ENCODE results near the gene STARD9. TPM values are rescaled to one million over a fixed set of nuclear protein-coding genes. Genes with fewer than 3 reads are reported as not detected.

STARD9 gene
- total and polyA plus RNA-seq, 2 of the 13 experiments (the other 11 are each of a cell fraction or from before 2014, with no cell fraction given), result 5.3 to 7.5 TPM

DNA sequence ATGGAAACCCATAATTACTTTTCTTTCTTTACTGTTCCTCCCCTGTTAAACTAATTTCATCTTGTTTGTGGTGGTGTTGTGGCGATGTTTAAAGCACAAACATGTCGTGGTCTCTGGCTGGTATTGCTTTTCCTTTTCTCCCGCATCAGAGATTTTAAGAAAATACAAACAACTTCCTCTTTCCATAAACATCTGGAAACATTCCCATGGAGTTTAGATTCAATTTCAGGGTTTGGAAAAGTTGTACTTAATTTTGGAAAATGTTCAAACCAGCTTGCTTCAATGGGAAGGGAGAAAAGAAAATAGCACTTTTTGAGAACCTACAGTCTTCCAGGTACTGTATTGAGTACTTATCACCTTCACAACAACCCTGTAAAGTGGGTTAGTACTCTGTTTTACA lies 30.4 kb downstream of the STARD9 start (continued):
- no peak for TF ChIP-seq ZNF777 (CRISPR knock-in tag; IDR thresholded peaks at IDR 0.05)

DNA sequence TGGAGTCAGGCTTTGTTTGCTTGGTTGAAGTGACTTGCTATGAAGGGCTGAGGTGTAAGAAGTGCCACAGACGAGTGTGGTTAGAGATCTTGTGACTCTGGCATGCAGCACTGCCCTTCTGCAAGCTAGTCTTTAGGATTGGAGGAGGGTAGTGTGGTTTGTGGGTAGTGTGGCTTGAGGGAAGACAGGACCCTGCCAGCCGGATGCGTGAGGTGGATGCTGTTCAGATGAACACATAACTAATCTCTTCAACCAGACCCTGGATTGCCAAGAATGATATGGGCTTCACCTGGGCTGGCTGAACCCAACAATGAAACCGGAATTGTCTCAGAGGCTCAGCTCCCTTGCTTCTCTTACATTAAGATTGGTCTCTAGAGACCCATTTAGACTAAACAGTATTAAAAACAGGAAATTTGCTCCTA lies 32.7 kb downstream of the STARD9 start:
- BruUV-seq (replicated peaks), result no TSS peak
- CTCF ChIA-PET (ENCODE audit: low intra/inter-chr PET ratio, low total read pairs), result no interaction called here

More for the DNA sequence above, 32.7 kb downstream of the STARD9 start:
- POLR2A ChIA-PET, result no interaction called here
- H3K4me3 ChIP-seq (replicated peaks in 1 of 3; ENCODE audit: insufficient read depth in 1 of 3, low read depth in 2 of 3, low read length in 3 of 3), result no peak overlapping the region
- no peaks in the 10 kb centered on the region for H4K20me1 ChIP-seq (ENCODE audit: insufficient read depth, low read length)
- H3K9me3 ChIP-seq (ENCODE audit: low read length), result no peaks in the 10 kb centered on the region
- H3K79me2 ChIP-seq (ENCODE audit: insufficient read depth, low read length), result no peaks in the 10 kb centered on the region
- DNase-seq (ENCODE audit: low spot score), result no peak
- TF ChIP-seq BRD4 (CRISPR knock-in tag; IDR thresholded peaks at IDR 0.05), result no peak
- TF ChIP-seq FOSL2 (CRISPR knock-in tag; IDR thresholded peaks at IDR 0.05), result no peak
- no peak for TF ChIP-seq ZNF335 (CRISPR knock-in tag; IDR thresholded peaks at IDR 0.05)
- no peak for TF ChIP-seq ZNF224 (CRISPR knock-in tag; IDR thresholded peaks at IDR 0.05)
- no peak for TF ChIP-seq MTA1 (CRISPR knock-in tag; IDR thresholded peaks at IDR 0.05; ENCODE audit: borderline replicate concordance)
- TF ChIP-seq NR2F2 (IDR thresholded peaks at IDR 0.05; ENCODE audit: borderline replicate concordance, low read depth), result no peak
- no peak for TF ChIP-seq YEATS2 (CRISPR knock-in tag; IDR thresholded peaks at IDR 0.05; ENCODE audit: borderline replicate concordance)
- TF ChIP-seq IRF2 (CRISPR knock-in tag; IDR thresholded peaks at IDR 0.05), result no peak
- TF ChIP-seq ZSCAN22 (CRISPR knock-in tag; IDR thresholded peaks at IDR 0.05), result no peak
- TF ChIP-seq, protein P1, sequence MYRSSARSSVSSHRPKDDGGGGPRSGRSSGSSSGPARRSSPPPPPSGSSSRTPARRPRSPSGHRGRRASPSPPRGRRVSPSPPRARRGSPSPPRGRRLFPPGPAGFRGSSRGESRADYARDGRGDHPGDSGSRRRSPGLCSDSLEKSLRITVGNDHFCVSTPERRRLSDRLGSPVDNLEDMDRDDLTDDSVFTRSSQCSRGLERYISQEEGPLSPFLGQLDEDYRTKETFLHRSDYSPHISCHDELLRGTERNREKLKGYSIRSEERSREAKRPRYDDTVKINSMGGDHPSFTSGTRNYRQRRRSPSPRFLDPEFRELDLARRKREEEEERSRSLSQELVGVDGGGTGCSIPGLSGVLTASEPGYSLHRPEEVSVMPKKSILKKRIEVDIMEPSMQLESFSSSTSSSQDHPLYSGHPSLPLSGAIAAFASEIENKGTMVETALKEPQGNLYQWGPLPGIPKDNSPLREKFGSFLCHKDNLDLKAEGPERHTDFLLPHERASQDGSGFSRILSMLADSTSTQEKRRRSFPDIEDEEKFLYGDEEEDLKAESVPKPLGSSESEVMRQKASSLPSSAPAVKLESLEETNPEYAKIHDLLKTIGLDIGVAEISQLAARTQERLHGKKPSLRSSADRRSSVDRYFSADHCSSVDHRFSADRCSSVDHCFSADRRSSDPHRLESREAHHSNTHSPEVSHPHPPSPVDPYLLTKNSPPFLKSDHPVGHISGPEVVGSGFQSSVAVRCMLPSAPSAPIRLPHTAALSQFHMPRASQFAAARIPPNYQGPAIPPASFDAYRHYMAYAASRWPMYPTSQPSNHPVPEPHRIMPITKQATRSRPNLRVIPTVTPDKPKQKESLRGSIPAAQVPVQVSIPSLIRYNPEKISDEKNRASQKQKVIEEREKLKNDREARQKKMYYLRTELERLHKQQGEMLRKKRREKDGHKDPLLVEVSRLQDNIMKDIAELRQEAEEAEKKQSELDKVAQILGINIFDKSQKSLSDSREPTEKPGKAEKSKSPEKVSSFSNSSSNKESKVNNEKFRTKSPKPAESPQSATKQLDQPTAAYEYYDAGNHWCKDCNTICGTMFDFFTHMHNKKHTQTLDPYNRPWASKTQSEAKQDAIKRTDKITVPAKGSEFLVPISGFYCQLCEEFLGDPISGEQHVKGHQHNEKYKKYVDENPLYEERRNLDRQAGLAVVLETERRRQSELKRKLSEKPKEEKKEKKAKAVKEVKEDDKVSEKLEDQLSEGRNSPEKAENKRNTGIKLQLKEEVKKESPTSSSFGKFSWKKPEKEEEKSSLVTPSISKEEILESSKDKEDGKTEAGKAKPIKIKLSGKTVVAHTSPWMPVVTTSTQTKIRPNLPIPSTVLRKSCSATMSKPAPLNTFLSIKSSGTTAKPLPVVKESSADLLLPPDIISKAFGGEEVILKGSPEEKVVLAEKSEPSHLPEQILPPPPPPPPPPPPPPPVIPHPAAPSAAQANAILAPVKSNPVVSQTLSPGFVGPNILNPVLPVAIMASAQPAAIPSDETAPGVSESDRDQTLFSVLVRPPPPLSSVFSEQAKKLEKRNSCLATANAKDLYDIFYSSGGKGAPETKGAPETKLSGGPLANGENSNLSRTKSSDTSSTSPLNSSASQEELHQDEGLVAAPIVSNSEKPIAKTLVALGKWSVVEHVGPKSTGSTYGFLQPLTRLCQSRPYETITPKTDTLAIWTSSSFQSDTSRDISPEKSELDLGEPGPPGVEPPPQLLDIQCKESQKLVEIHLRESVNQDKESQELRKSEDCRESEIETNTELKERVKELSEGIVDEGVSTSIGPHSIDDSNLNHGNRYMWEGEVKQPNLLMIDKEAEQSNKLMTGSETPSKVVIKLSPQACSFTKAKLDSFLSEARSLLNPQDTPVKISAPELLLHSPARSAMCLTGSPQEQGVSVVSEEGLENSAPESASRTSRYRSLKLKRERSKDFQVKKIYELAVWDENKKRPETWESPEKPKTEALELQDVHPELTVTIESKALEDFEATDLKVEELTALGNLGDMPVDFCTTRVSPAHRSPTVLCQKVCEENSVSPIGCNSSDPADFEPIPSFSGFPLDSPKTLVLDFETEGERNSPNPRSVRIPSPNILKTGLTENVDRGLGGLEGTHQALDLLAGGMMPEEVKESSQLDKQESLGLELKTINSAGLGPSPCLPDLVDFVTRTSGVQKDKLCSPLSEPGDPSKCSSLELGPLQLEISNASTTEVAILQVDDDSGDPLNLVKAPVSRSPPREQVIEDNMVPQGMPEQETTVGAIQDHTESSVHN (CRISPR knock-in tag; IDR thresholded peaks at IDR 0.05), result no peak
- no peak for TF ChIP-seq ZEB1 (IDR thresholded peaks at IDR 0.05; ENCODE audit: insufficient replicate concordance, low read depth)
- no peak for TF ChIP-seq ATF6 (CRISPR knock-in tag; conservative IDR thresholded peaks at IDR 0.05)
- no peak for TF ChIP-seq KLF15 (CRISPR knock-in tag; IDR thresholded peaks at IDR 0.05; ENCODE audit: borderline replicate concordance)
- no peak for TF ChIP-seq REPIN1 (CRISPR knock-in tag; IDR thresholded peaks at IDR 0.05; ENCODE audit: borderline replicate concordance, low read depth)
- no peak overlapping the region for H3K27ac ChIP-seq (ENCODE audit: extremely low read length, insufficient read depth, low read length)
- WGBS (ENCODE audit: low lambda C conversion rate), result 96% methylated on average over 4 of the region's 4 CpGs
- in situ Hi-C loops (cut with HindIII; ENCODE audit: extremely low pct_ligation_motif_present, low pct_unique_long_range_greater_than_20kb) (no loop called here), intact Hi-C loops (cut with micrococcal nuclease; ENCODE audit: unreplicated experiment) (no loop called here)
- no peak for ATAC-seq
- H3K27me3 ChIP-seq (ENCODE audit: control insufficient read depth in 1 of 2, insufficient read depth in 2 of 2, low read length in 2 of 2), result no peaks in the 10 kb centered on the region
- no peak overlapping the region for H3K4me2 ChIP-seq (ENCODE audit: low read depth, low read length)
- no peaks in the 10 kb centered on the region; a peak in 2 of 5 replicates for H3K36me3 ChIP-seq (replicated peaks in 1 of 2; ENCODE audit: control insufficient read depth in 1 of 2, insufficient read depth in 2 of 2, low read length in 2 of 2)
- FAIRE-seq, result no peak
- H2AFZ ChIP-seq (ENCODE audit: low read length), result no peak overlapping the region
- H3K9ac ChIP-seq (ENCODE audit: insufficient read depth, low read depth, low read length), result no peak overlapping the region
- no peaks in the 10 kb centered on the region for H3K4me1 ChIP-seq (ENCODE audit: insufficient read depth, low read length)
